Gastrocnemius medialis (tissue), 4 donors: ENCODE data around the gene CAPN8. TPM values are rescaled to one million over a fixed set of nuclear protein-coding genes. Genes with fewer than 3 reads are reported as not detected.

Source experiments
- ATAC-seq, 2 donors: fragments of 150-250 bp; one replicate each; pipeline ENCODE4 v1.9.1; 2016
- DNase-seq, 2 donors: peaks; one replicate each; pipeline ENCODE4 v3.0.0-alpha.2; 2019
- H3K27ac ChIP-seq, 4 donors: fragments of 200-600 bp; sonication (generic); 1 replicate in 1 of 4; 2 replicates in 3 of 4; pipeline ENCODE4 v1.5.1; 2016 to 2018; ENCODE audit warnings: mild to moderate bottlenecking in 2 of 4, moderate library complexity in 1 of 4
- H3K27me3 ChIP-seq, 3 donors: fragments of 200-600 bp; sonication (generic) in 2 of 3; 1 replicate in 1 of 3; 2 replicates in 2 of 3; pipeline versions ENCODE4 v1.5.1 to v1.6.0; 2016 to 2019; ENCODE audit warnings: mild to moderate bottlenecking in 1 of 3, moderate library complexity in 1 of 3
- H3K36me3 ChIP-seq, 2 donors: fragments of 200-600 bp; sonication (generic) in 1 of 2; one replicate each; pipeline ENCODE4 v1.5.1; 2017 to 2018
- H3K4me1 ChIP-seq, 2 donors: fragments of 200-600 bp; sonication (generic) in 1 of 2; one replicate each; pipeline ENCODE4 v1.5.1; 2016 to 2017; ENCODE audit warnings: mild to moderate bottlenecking in 2 of 2
- H3K4me3 ChIP-seq, 4 donors: fragments of 200-600 bp; sonication (generic) in 3 of 4; 1 replicate in 1 of 4; 2 replicates in 3 of 4; pipeline ENCODE4 v1.5.1; 2016 to 2019; ENCODE audit warnings: mild to moderate bottlenecking in 2 of 4
- H3K9me3 ChIP-seq, 3 donors: fragments of 200-600 bp; sonication (generic) in 2 of 3; 1 replicate in 1 of 3; 2 replicates in 2 of 3; pipeline ENCODE4 v1.5.1; 2016 to 2019
- CTCF ChIP-seq, 5 experiments: fragments of 450-650 bp in 3 of 5; fragments of 200-600 bp in 2 of 5; sonication (generic) in 2 of 5; IDR thresholded peaks in 4 of 5; conservative IDR thresholded peaks in 1 of 5; 1 replicate in 4 of 5; 2 replicates in 1 of 5; pipeline ENCODE4 v1.5.1; 2016 to 2019; ENCODE audit warnings: antibody characterized with exemption in 5 of 5, mild to moderate bottlenecking in 3 of 5, moderate library complexity in 3 of 5
- POLR2A ChIP-seq, 2 donors: fragments of 450-650 bp; IDR thresholded peaks; one replicate each; pipeline ENCODE4 v1.6.1; 2017; ENCODE audit warnings: antibody characterized with exemption in 2 of 2, mild to moderate bottlenecking in 2 of 2, moderate library complexity in 2 of 2
- in situ Hi-C, 4 donors: fragments of 200-750 bp; cut with MboI; loops; one replicate each; pipeline versions ENCODE4 v1.15.0 to v1.8.0; 2017; ENCODE audit warnings: low sequenced_read_pairs in 4 of 4
- intact Hi-C: fragments of 100-400 bp; cut with DNase I; formaldehyde crosslinking; loops from one replicate; pipeline ENCODE4 v1.15.1; 2023; ENCODE audit warnings: low total_unique reads
- total RNA-seq, 4 donors: library from RNA; depleted of rRNA; stranded (reverse); fragments of >200 nt; gene quantifications; one replicate each; pipeline versions ENCODE4 v1.1.0 to v1.2.3, GENCODE V29; 2016

CAPN8 gene
- total RNA-seq, 4 donors from 2014 or later, result 0.46 to 0.85 TPM; not detected in 2

DNA sequence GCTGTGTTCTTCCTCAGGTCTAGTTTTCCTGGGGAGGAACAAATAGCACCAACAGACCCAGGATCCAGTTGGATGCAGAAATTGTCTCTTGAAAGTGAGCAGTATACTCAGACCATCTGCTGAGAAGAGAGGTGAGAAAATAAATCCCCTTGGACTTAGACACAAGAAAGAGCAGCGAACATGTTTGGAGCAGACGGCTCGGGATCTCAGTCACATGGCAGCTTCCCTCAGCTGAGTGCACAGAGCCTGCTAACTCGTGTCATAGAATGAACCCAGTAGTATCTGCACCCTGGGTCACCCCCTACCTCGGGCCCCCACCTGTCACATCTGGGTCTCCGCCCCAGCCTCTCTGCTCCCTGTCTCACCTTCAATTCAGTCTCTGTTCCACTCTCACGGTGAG is 156.7 kb downstream of the CAPN8 start:
- in situ Hi-C loops, result no loop called here
- Histone ChIP-seq H3K9me3 (no peaks in the 10 kb centered on the region), H3K27me3 (no peaks in the 10 kb centered on the region), H3K36me3 (no peaks in the 10 kb centered on the region), H3K4me1 (no peaks in the 10 kb centered on the region), H3K27ac (no peak overlapping the region), H3K4me3 (no peak overlapping the region)
- no peak for ATAC-seq
- intact Hi-C loops, result no loop called here
- no peak for TF ChIP-seq CTCF (IDR thresholded peaks at IDR 0.05 in 4 of 5, conservative IDR thresholded peaks at IDR 0.05 in 1 of 5)
- no peak for TF ChIP-seq POLR2A (IDR thresholded peaks at IDR 0.05)
- no peak for DNase-seq

DNA sequence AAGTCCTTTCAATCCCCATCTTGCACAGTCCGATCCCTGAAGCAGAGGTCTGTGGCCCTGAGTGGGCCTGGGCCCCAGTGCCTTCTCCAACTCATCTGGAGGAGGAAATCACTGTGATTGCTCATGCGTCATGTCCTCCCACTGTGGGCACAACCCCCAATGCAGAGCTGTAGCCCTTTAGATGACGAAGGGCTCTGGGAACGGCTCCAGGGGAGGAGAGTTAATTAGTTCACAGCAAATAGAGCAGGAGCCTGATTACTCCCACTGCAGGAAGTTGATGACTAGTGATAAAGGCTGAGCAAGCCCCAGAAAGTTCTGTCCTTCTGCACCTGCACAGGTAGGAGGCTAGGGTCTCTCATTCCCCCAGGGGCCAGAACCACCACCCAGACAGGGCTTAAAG is 160.8 kb downstream of the CAPN8 start:
- H3K9me3 ChIP-seq, result no peaks in the 10 kb centered on the region
- intact Hi-C loops, result no loop called here
- in situ Hi-C loops, result no loop called here
- H3K27me3 ChIP-seq, result no peaks in the 10 kb centered on the region
- no peak overlapping the region for H3K4me3 ChIP-seq
- ATAC-seq (no peak), DNase-seq (no peak)
- no peak for TF ChIP-seq POLR2A (IDR thresholded peaks at IDR 0.05)
- no peak for TF ChIP-seq CTCF (IDR thresholded peaks at IDR 0.05 in 4 of 5, conservative IDR thresholded peaks at IDR 0.05 in 1 of 5)
- H3K36me3 ChIP-seq, result no peaks in the 10 kb centered on the region
- no peaks in the 10 kb centered on the region for H3K4me1 ChIP-seq
- no peak overlapping the region for H3K27ac ChIP-seq

GRCh38 chr1:223503348-223503747 is 162.2 kb downstream of the CAPN8 start:
- no peak overlapping the region for H3K27ac ChIP-seq
- no peaks in the 10 kb centered on the region for H3K9me3 ChIP-seq
- DNase-seq (no peak), ATAC-seq (no peak)
- H3K4me3 ChIP-seq, result no peak overlapping the region
- TF ChIP-seq CTCF (IDR thresholded peaks at IDR 0.05 in 4 of 5, conservative IDR thresholded peaks at IDR 0.05 in 1 of 5), result no peak
- TF ChIP-seq POLR2A (IDR thresholded peaks at IDR 0.05), result no peak
- intact Hi-C loops, result no loop called here
- no peaks in the 10 kb centered on the region for H3K36me3 ChIP-seq
- in situ Hi-C loops, result no loop called here
- no peaks in the 10 kb centered on the region for H3K4me1 ChIP-seq
- H3K27me3 ChIP-seq, result no peaks in the 10 kb centered on the region

- no peaks in the 10 kb centered on the region for H3K4me1 ChIP-seq
- DNase-seq, result no peak
- H3K9me3 ChIP-seq, result no peaks in the 10 kb centered on the region
- H3K27me3 ChIP-seq, result no peaks in the 10 kb centered on the region
- in situ Hi-C loops, result no loop called here
- H3K36me3 ChIP-seq, result no peaks in the 10 kb centered on the region
- no peak overlapping the region for H3K27ac ChIP-seq
- H3K4me3 ChIP-seq, result no peak overlapping the region
- no peak for ATAC-seq
- intact Hi-C loops, result no loop called here
- TF ChIP-seq CTCF (IDR thresholded peaks at IDR 0.05 in 4 of 5, conservative IDR thresholded peaks at IDR 0.05 in 1 of 5), result no peak
- TF ChIP-seq POLR2A (IDR thresholded peaks at IDR 0.05), result no peak
Observed at GRCh38 chr1:223500560-223501425, 164.7 kb downstream of the CAPN8 start.
